IMR-90 (cell line): ENCODE measurements around the gene ADAMTS14. TPM values are rescaled to one million over a fixed set of nuclear protein-coding genes. Genes with fewer than 3 reads are reported as not detected.

Source experiments
- ATAC-seq: fragments of 200-7000 bp; cut with Tn5 transposase; 2 replicates; pipeline ENCODE4 v1.9.1; 2020; ENCODE audit warnings: low read depth, mild to moderate bottlenecking, moderate library complexity
- BruUV-seq: library from RNA; stranded (reverse); fragments of 400-500 nt; replicated peaks from 2 replicates; lab custom pipeline; 2021; lab: Mats Ljungman, UMichigan
- CTCF ChIA-PET: fragments of 300-600 bp; formaldehyde crosslinking; extraction: SDS; loops from one replicate; lab custom pipeline; 2021; ENCODE audit warnings: antibody characterized with exemption; lab: Yijun Ruan, JAX
- POLR2A ChIA-PET: fragments of 300-600 bp; sonication (Branson Sonifier 250); formaldehyde crosslinking; loops from one replicate; lab custom pipeline; 2022; ENCODE audit warnings: antibody characterized with exemption; ENCODE audit not compliant: unreplicated experiment; lab: Charles Lee
- DNase-seq: peaks from one replicate; pipeline ENCODE4 v3.0.0; 2013
- H2AFZ ChIP-seq: replicated peaks from 2 replicates; pipeline ENCODE3; 2013; ENCODE audit warnings: low read length, mild to moderate bottlenecking; ENCODE audit not compliant: poor library complexity
- H2AK5ac ChIP-seq: 2 replicates; pipeline ENCODE4 v1.6.1; 2013; ENCODE audit warnings: low read depth, low read length, inconsistent platforms
- H2AK9ac ChIP-seq: replicated peaks from 2 replicates; pipeline ENCODE3; 2013; ENCODE audit warnings: mild to moderate bottlenecking, low read depth, low read length, moderate library complexity; ENCODE audit not compliant: poor library complexity
- H2BK120ac ChIP-seq: 2 replicates; pipeline ENCODE4 v1.6.1; 2013; ENCODE audit warnings: low read depth, low read length, inconsistent platforms
- H2BK15ac ChIP-seq: 3 replicates; pipeline ENCODE4 v1.6.1; 2013; ENCODE audit warnings: low read depth, low read length, inconsistent platforms
- H2BK20ac ChIP-seq: 2 replicates; pipeline ENCODE4 v1.6.1; 2013; ENCODE audit warnings: low read depth, mild to moderate bottlenecking, inconsistent platforms, low read length, moderate library complexity
- H2BK5ac ChIP-seq: 2 replicates; pipeline ENCODE4 v1.6.1; 2013; ENCODE audit warnings: mild to moderate bottlenecking, low read depth, low read length, inconsistent platforms; ENCODE audit not compliant: poor library complexity, severe bottlenecking
- H3K14ac ChIP-seq: replicated peaks from 2 replicates; pipeline ENCODE4 v1.6.1; 2013; ENCODE audit warnings: low read depth, low read length, inconsistent platforms
- H3K18ac ChIP-seq: 2 replicates; pipeline ENCODE4 v1.6.1; 2013; ENCODE audit warnings: low read depth, low read length, control low read depth
- H3K23ac ChIP-seq: 2 replicates; pipeline ENCODE4 v1.6.1; 2013; ENCODE audit warnings: low read depth, low read length, inconsistent platforms
- H3K27ac ChIP-seq: 2 replicates; pipeline ENCODE4 v1.5.1; 2013; ENCODE audit warnings: mild to moderate bottlenecking, control low read depth, low read length; ENCODE audit not compliant: insufficient read depth
- H3K27me3 ChIP-seq: 2 replicates; pipeline ENCODE4 v1.6.1; 2013; ENCODE audit warnings: low read length; ENCODE audit not compliant: control insufficient read depth, insufficient read depth
- H3K36me3 ChIP-seq: 2 replicates; pipeline ENCODE4 v1.6.1; 2013; ENCODE audit warnings: low read length, mixed read lengths; ENCODE audit not compliant: control insufficient read depth, insufficient read depth
- H3K4ac ChIP-seq: 2 replicates; pipeline ENCODE4 v1.6.1; 2013; ENCODE audit warnings: low read depth, low read length, inconsistent platforms
- H3K4me1 ChIP-seq: 2 replicates; pipeline ENCODE4 v1.6.1; 2013; ENCODE audit warnings: low read length, mixed read lengths; ENCODE audit not compliant: control insufficient read depth, insufficient read depth
- H3K4me2 ChIP-seq: 2 replicates; pipeline ENCODE4 v1.6.1; 2013; ENCODE audit warnings: low read depth, mild to moderate bottlenecking, control low read depth, low read length, moderate library complexity
- H3K4me3 ChIP-seq: 2 replicates; pipeline ENCODE4 v1.5.1; 2013; ENCODE audit warnings: low read depth, mild to moderate bottlenecking, control low read depth, low read length, moderate library complexity; ENCODE audit not compliant: insufficient read depth
- H3K56ac ChIP-seq: 2 replicates; pipeline ENCODE4 v1.6.1; 2013; ENCODE audit warnings: low read length, inconsistent platforms; ENCODE audit not compliant: insufficient read depth; ENCODE audit errors: extremely low read depth
- H3K79me1 ChIP-seq, 2 experiments: 2 replicates each; pipeline ENCODE4 v1.6.1; 2013; ENCODE audit warnings: low read length in 2 of 2, inconsistent platforms in 1 of 2, low read depth in 1 of 2
- H3K9ac ChIP-seq: 2 replicates; pipeline ENCODE4 v1.6.1; 2013; ENCODE audit warnings: low read depth, low read length, control low read depth
- H3K9me1 ChIP-seq: 2 replicates; pipeline ENCODE4 v1.6.1; 2013; ENCODE audit warnings: low read length, inconsistent platforms; ENCODE audit not compliant: insufficient read depth
- H3K9me3 ChIP-seq: 2 replicates; pipeline ENCODE4 v1.6.1; 2013; ENCODE audit warnings: low read length; ENCODE audit not compliant: control insufficient read depth, insufficient read depth
- H4K20me1 ChIP-seq: 2 replicates; pipeline ENCODE4 v1.6.1; 2013; ENCODE audit warnings: low read length, inconsistent platforms; ENCODE audit not compliant: insufficient read depth
- H4K5ac ChIP-seq: 2 replicates; pipeline ENCODE4 v1.6.1; 2013; ENCODE audit warnings: mild to moderate bottlenecking, low read depth, low read length, control low read depth
- H4K8ac ChIP-seq, 2 experiments: 2 replicates each; pipeline ENCODE4 v1.6.1; 2013; ENCODE audit warnings: low read depth in 2 of 2, low read length in 2 of 2, control low read depth in 1 of 2, inconsistent platforms in 1 of 2
- H4K91ac ChIP-seq: 2 replicates; pipeline ENCODE4 v1.6.1; 2013; ENCODE audit warnings: low read depth, low read length, inconsistent platforms; ENCODE audit not compliant: insufficient read depth
- BHLHE40 ChIP-seq: fragments of 150-350 bp; IDR thresholded peaks from 2 replicates; pipeline ENCODE4 v1.6.1; 2016; ENCODE audit warnings: mild to moderate bottlenecking, low read depth, low read length
- CEBPB ChIP-seq: IDR thresholded peaks from 2 replicates; pipeline ENCODE4 v1.6.1; 2012; ENCODE audit warnings: low read depth, low read length, improper control_type of control experiment
- CHD1 ChIP-seq: IDR thresholded peaks from 2 replicates; pipeline ENCODE4 v1.6.1; 2012; ENCODE audit warnings: low read depth, low read length, improper control_type of control experiment
- FOS ChIP-seq: fragments of 150-350 bp; IDR thresholded peaks from 2 replicates; pipeline ENCODE4 v1.6.1; 2016; ENCODE audit warnings: low read depth, low read length
- MAZ ChIP-seq: IDR thresholded peaks from 2 replicates; pipeline ENCODE4 v1.6.1; 2012; ENCODE audit warnings: low read depth, mild to moderate bottlenecking, low read length, improper control_type of control experiment, moderate library complexity, borderline replicate concordance
- MXI1 ChIP-seq: IDR thresholded peaks from 2 replicates; pipeline ENCODE4 v1.6.1; 2012; ENCODE audit warnings: low read depth, mild to moderate bottlenecking, low read length, moderate library complexity, borderline replicate concordance
- NFE2L2 ChIP-seq: fragments of 150-350 bp; IDR thresholded peaks from 2 replicates; pipeline ENCODE4 v1.6.1; 2016; ENCODE audit warnings: low read depth, mild to moderate bottlenecking, low read length
- POLR2A ChIP-seq: IDR thresholded peaks from 2 replicates; pipeline ENCODE4 v1.6.1; 2012; ENCODE audit warnings: mild to moderate bottlenecking, low read depth, low read length
- RAD21 ChIP-seq: IDR thresholded peaks from 2 replicates; pipeline ENCODE4 v1.6.1; 2012; ENCODE audit warnings: low read length, improper control_type of control experiment
- RFX5 ChIP-seq: IDR thresholded peaks from 2 replicates; pipeline ENCODE4 v1.8.0; 2012; ENCODE audit warnings: low read depth, mild to moderate bottlenecking, low read length, moderate library complexity
- SMC3 ChIP-seq: fragments of 150-350 bp; IDR thresholded peaks from 2 replicates; pipeline ENCODE4 v1.6.1; 2016; ENCODE audit warnings: low read depth, mild to moderate bottlenecking, antibody characterized with exemption, low read length, moderate library complexity
- WGBS, 2 experiments: methylation state at CpG; one replicate each; pipeline versions ENCODE4 v1.1.5 to v1.1.7; 2013; ENCODE audit warnings: missing lambda C conversion rate in 2 of 2; ENCODE audit not compliant: insufficient read length in 1 of 2; ENCODE audit errors: extremely low coverage in 2 of 2; 5-methylcytosine and 5-hydroxymethylcytosine counted together
- dilution Hi-C: fragments of 300-500 bp; cut with HindIII; formaldehyde crosslinking; loops from one replicate; pipeline ENCODE4 v1.14.3; 2018; ENCODE audit warnings: low sequenced_read_pairs; ENCODE audit not compliant: unreplicated experiment
- in situ Hi-C: fragments of 300-500 bp; cut with MboI; formaldehyde crosslinking; loops from 3 replicates; pipeline ENCODE4 v1.14.3; 2019; ENCODE audit warnings: low sequenced_read_pairs, inconsistent platforms, mixed read lengths
- intact Hi-C: fragments of 100-400 bp; cut with micrococcal nuclease; formaldehyde crosslinking; loops from 2 replicates; pipeline ENCODE4 v1.10.0; 2022
- polyA plus RNA-seq, 3 experiments: library from polyadenylated mRNA; depleted of rRNA; stranded (reverse); fragments of >200 nt; gene quantifications; 2 replicates each; pipeline ENCODE4 v1.2.3, GENCODE V29; 2012; ENCODE audit warnings: low replicate concordance in 1 of 3
- total RNA-seq: library from RNA; depleted of rRNA; stranded (reverse); fragments of >200 nt; gene quantifications from 2 replicates; pipeline ENCODE4 v1.2.3, GENCODE V29; 2012
- TF ChIP-seq, protein P1 (sequence below): conservative IDR thresholded peaks from 2 replicates; pipeline ENCODE4 v1.5.1; 2012; ENCODE audit warnings: mild to moderate bottlenecking, low read depth, low read length, improper control_type of control experiment
- TF ChIP-seq, protein P2 (sequence below): fragments of 150-350 bp; IDR thresholded peaks from 2 replicates; pipeline ENCODE4 v1.6.1; 2017; ENCODE audit warnings: mild to moderate bottlenecking, antibody characterized with exemption, low read length, low read depth

The ADAMTS14 gene
- total and polyA plus RNA-seq, 2 of the 4 experiments (the other 2 are of a cell fraction) = under 0.01 to 0.31 TPM

DNA sequence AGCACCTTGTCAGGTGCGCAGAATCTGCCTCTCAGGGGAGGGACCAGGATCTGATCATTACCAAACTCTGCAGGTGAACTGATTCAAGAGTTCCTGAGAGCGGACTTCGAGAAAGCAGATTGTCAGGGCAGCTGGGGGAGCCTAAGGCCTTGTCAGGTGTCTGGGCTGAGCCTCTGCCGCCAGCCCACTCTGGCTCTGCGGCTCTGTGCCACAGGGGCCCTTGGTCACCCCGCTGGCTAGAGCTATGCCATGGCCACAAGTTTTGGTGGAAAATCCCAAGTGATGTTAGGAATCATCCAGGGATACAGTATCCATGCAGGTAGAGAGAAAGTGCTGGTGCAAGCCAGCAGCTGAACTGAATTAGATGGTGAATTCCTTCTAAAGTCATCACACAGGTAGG is 4.2 kb downstream of the ADAMTS14 start:
- intact Hi-C loops = no loop called here
- no peak overlapping the region for H2BK5ac ChIP-seq
- WGBS, 2 experiments = 75% methylated on average over 4 of the region's 6 CpGs; no CpG with 5 or more reads in 1 of the 2 experiments

More for the DNA sequence above, 4.2 kb downstream of the ADAMTS14 start:
- Histone ChIP-seq H3K4me3 (no peak overlapping the region), H3K27me3 (peaks cover 12% of the 10 kb centered on the region), H4K20me1 (no peaks in the 10 kb centered on the region; the same call in 1 of the 2 replicates), H2AK9ac (no peak overlapping the region), H2AFZ (no peak overlapping the region), H3K9ac (no peak overlapping the region), H3K14ac (no peak overlapping the region), H3K9me3 (no peaks in the 10 kb centered on the region), H4K5ac (no peak overlapping the region), H3K79me1 (no peaks in the 10 kb centered on the region), H3K27ac (no peak overlapping the region), H4K91ac (no peak overlapping the region), H3K9me1 (peaks cover 4% of the 10 kb centered on the region; the same call in 1 of the 2 replicates), H3K18ac (no peak overlapping the region), H4K8ac (no peak overlapping the region), H3K23ac (no peak overlapping the region), H3K56ac (no peak overlapping the region), H2BK120ac (no peak overlapping the region), H2BK15ac (no peak overlapping the region), H3K4me2 (no peak overlapping the region), H3K36me3 (no peaks in the 10 kb centered on the region), H3K4me1 (peaks cover 7% of the 10 kb centered on the region; the same call in 1 of the 2 replicates), H2AK5ac (no peak overlapping the region), H2BK20ac (no peak overlapping the region), H3K4ac (no peak overlapping the region)
- ChIA-PET CTCF (no interaction called here), POLR2A (no interaction called here)
- DNase-seq = no peak
- dilution Hi-C loops (no loop called here), in situ Hi-C loops (no loop called here)
- TF ChIP-seq, protein P1, sequence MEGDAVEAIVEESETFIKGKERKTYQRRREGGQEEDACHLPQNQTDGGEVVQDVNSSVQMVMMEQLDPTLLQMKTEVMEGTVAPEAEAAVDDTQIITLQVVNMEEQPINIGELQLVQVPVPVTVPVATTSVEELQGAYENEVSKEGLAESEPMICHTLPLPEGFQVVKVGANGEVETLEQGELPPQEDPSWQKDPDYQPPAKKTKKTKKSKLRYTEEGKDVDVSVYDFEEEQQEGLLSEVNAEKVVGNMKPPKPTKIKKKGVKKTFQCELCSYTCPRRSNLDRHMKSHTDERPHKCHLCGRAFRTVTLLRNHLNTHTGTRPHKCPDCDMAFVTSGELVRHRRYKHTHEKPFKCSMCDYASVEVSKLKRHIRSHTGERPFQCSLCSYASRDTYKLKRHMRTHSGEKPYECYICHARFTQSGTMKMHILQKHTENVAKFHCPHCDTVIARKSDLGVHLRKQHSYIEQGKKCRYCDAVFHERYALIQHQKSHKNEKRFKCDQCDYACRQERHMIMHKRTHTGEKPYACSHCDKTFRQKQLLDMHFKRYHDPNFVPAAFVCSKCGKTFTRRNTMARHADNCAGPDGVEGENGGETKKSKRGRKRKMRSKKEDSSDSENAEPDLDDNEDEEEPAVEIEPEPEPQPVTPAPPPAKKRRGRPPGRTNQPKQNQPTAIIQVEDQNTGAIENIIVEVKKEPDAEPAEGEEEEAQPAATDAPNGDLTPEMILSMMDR = no peak
- no peak for TF ChIP-seq FOS
- TF ChIP-seq NFE2L2 = no peak
- TF ChIP-seq POLR2A = no peak
- TF ChIP-seq MAZ = no peak
- TF ChIP-seq RAD21 = no peak
- no peak for TF ChIP-seq CEBPB
- TF ChIP-seq, protein P2, sequence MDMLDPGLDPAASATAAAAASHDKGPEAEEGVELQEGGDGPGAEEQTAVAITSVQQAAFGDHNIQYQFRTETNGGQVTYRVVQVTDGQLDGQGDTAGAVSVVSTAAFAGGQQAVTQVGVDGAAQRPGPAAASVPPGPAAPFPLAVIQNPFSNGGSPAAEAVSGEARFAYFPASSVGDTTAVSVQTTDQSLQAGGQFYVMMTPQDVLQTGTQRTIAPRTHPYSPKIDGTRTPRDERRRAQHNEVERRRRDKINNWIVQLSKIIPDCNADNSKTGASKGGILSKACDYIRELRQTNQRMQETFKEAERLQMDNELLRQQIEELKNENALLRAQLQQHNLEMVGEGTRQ = no peak
- TF ChIP-seq BHLHE40 = no peak
- TF ChIP-seq RFX5 = no peak
- TF ChIP-seq CHD1 = no peak
- no peak for TF ChIP-seq SMC3
- no peak for TF ChIP-seq MXI1
- ATAC-seq = no peak
- no TSS peak for BruUV-seq
